Loucy (cell line): ENCODE data around the gene NCAPH2.

ENCODE experiments used
- H2AFZ ChIP-seq: fragments of 200-600 bp; sonication (generic); 2 replicates; pipeline ENCODE4 v1.6.0; 2016; ENCODE audit warnings: antibody characterized with exemption, mild to moderate bottlenecking, low read length, moderate library complexity
- H3F3A ChIP-seq: fragments of 200-600 bp; 2 replicates; pipeline ENCODE4 v1.6.0; 2016; ENCODE audit warnings: antibody characterized with exemption, low read depth, mild to moderate bottlenecking
- H3K27me3 ChIP-seq: fragments of 200-600 bp; sonication (generic); 2 replicates; pipeline ENCODE4 v1.6.1; 2014; ENCODE audit warnings: low read length, mild to moderate bottlenecking; ENCODE audit not compliant: insufficient read depth, poor library complexity, severe bottlenecking
- H3K36me3 ChIP-seq: fragments of 200-600 bp; sonication (generic); 2 replicates; pipeline ENCODE4 v1.6.1; 2016; ENCODE audit warnings: low read length; ENCODE audit not compliant: insufficient read depth
- H3K4me1 ChIP-seq: fragments of 200-600 bp; sonication (generic); 2 replicates; pipeline ENCODE4 v1.5.1; 2014; ENCODE audit warnings: low read length, mild to moderate bottlenecking; ENCODE audit not compliant: insufficient read depth, poor library complexity, severe bottlenecking
- H3K4me2 ChIP-seq: fragments of 200-600 bp; sonication (generic); 2 replicates; pipeline ENCODE4 v1.6.0; 2014; ENCODE audit warnings: antibody characterized with exemption, low read length, low read depth, mild to moderate bottlenecking; ENCODE audit not compliant: poor library complexity, severe bottlenecking
- H3K4me3 ChIP-seq: fragments of 200-600 bp; sonication (generic); 2 replicates; pipeline ENCODE4 v1.5.1; 2014; ENCODE audit warnings: low read length, mild to moderate bottlenecking, mixed read lengths; ENCODE audit not compliant: poor library complexity, severe bottlenecking
- H3K79me2 ChIP-seq: fragments of 200-600 bp; sonication (generic); 2 replicates; pipeline ENCODE4 v1.6.1; 2014; ENCODE audit warnings: low read length; ENCODE audit not compliant: insufficient read depth
- H3K9ac ChIP-seq: fragments of 200-600 bp; sonication (generic); 2 replicates; pipeline ENCODE4 v1.6.0; 2014; ENCODE audit warnings: mild to moderate bottlenecking, low read depth, low read length, moderate library complexity; ENCODE audit not compliant: poor library complexity, severe bottlenecking
- H3K9me2 ChIP-seq: fragments of 200-600 bp; sonication (generic); replicated peaks from 2 replicates; pipeline ENCODE4 v1.6.1; 2016; ENCODE audit warnings: low read depth, low read length, mixed read lengths
- H3K9me3 ChIP-seq: fragments of 200-600 bp; sonication (generic); 2 replicates; pipeline ENCODE4 v1.6.1; 2014; ENCODE audit warnings: mild to moderate bottlenecking, antibody characterized with exemption, low read length, low read depth; ENCODE audit not compliant: insufficient read depth
- H4K20me1 ChIP-seq: fragments of 200-600 bp; sonication (generic); 2 replicates; pipeline ENCODE4 v1.6.0; 2014; ENCODE audit warnings: antibody characterized with exemption, low read length, mild to moderate bottlenecking; ENCODE audit not compliant: insufficient read depth, poor library complexity, severe bottlenecking
- EZH2phosphoT487 ChIP-seq: fragments of 200-600 bp; IDR thresholded peaks from 2 replicates; pipeline ENCODE4 v1.6.1; 2018; ENCODE audit warnings: antibody characterized with exemption, mild to moderate bottlenecking, moderate library complexity, borderline replicate concordance
- TF ChIP-seq, protein P1 (sequence below): fragments of 200-600 bp; sonication (generic); conservative IDR thresholded peaks from 2 replicates; pipeline ENCODE4 v1.5.1; 2014; ENCODE audit warnings: mild to moderate bottlenecking, antibody characterized with exemption, low read length

The NCAPH2 gene

GRCh38 chr22:50469377-50470305 lies 38.4 kb upstream of the NCAPH2 start:
- H3K36me3 ChIP-seq = peaks cover 28% of the 10 kb centered on the region; the same call in 1 of the 2 replicates

GRCh38 chr22:50470491-50470890 lies 37.5 kb upstream of the NCAPH2 start:
- H3K4me3 ChIP-seq = peak overlapping the region; percentile 72
- no peak overlapping the region for H2AFZ ChIP-seq
- H4K20me1 ChIP-seq = peaks cover 36% of the 10 kb centered on the region
- H3K9me2 ChIP-seq = no peaks in the 10 kb centered on the region
- H3K27me3 ChIP-seq = no peaks in the 10 kb centered on the region
- peak overlapping the region; percentile 94 for H3K4me2 ChIP-seq
- H3K79me2 ChIP-seq = peaks cover 82% of the 10 kb centered on the region
- peaks cover 10% of the 10 kb centered on the region; the same call in 1 of the 2 replicates for H3F3A ChIP-seq
- TF ChIP-seq EZH2phosphoT487 = no peak
- H3K9me3 ChIP-seq = no peaks in the 10 kb centered on the region
- H3K9ac ChIP-seq = peak overlapping the region; percentile 85
- peaks cover 20% of the 10 kb centered on the region; the same call in 1 of the 2 replicates for H3K36me3 ChIP-seq
- peaks cover 67% of the 10 kb centered on the region for H3K4me1 ChIP-seq

More at GRCh38 chr22:50469377-50470305, 38.4 kb upstream of the NCAPH2 start:
- H3K4me1 ChIP-seq = peaks cover 63% of the 10 kb centered on the region
- H3K4me3 ChIP-seq = peak overlapping the region; percentile 72
- H3K4me2 ChIP-seq = peak overlapping the region; percentile 94
- H3K9ac ChIP-seq = peak overlapping the region; percentile 88
- peaks cover 86% of the 10 kb centered on the region for H3K79me2 ChIP-seq
- peaks cover 37% of the 10 kb centered on the region for H4K20me1 ChIP-seq
- H2AFZ ChIP-seq = no peak overlapping the region
- TF ChIP-seq, protein P1, sequence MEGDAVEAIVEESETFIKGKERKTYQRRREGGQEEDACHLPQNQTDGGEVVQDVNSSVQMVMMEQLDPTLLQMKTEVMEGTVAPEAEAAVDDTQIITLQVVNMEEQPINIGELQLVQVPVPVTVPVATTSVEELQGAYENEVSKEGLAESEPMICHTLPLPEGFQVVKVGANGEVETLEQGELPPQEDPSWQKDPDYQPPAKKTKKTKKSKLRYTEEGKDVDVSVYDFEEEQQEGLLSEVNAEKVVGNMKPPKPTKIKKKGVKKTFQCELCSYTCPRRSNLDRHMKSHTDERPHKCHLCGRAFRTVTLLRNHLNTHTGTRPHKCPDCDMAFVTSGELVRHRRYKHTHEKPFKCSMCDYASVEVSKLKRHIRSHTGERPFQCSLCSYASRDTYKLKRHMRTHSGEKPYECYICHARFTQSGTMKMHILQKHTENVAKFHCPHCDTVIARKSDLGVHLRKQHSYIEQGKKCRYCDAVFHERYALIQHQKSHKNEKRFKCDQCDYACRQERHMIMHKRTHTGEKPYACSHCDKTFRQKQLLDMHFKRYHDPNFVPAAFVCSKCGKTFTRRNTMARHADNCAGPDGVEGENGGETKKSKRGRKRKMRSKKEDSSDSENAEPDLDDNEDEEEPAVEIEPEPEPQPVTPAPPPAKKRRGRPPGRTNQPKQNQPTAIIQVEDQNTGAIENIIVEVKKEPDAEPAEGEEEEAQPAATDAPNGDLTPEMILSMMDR = peak; percentile 33; the same call in 1 of the 2 replicates
- no peak for TF ChIP-seq EZH2phosphoT487
- no peaks in the 10 kb centered on the region for H3K27me3 ChIP-seq
- peaks cover 10% of the 10 kb centered on the region; the same call in 1 of the 2 replicates for H3F3A ChIP-seq
- H3K9me3 ChIP-seq = no peaks in the 10 kb centered on the region
- H3K9me2 ChIP-seq = no peaks in the 10 kb centered on the region

DNA sequence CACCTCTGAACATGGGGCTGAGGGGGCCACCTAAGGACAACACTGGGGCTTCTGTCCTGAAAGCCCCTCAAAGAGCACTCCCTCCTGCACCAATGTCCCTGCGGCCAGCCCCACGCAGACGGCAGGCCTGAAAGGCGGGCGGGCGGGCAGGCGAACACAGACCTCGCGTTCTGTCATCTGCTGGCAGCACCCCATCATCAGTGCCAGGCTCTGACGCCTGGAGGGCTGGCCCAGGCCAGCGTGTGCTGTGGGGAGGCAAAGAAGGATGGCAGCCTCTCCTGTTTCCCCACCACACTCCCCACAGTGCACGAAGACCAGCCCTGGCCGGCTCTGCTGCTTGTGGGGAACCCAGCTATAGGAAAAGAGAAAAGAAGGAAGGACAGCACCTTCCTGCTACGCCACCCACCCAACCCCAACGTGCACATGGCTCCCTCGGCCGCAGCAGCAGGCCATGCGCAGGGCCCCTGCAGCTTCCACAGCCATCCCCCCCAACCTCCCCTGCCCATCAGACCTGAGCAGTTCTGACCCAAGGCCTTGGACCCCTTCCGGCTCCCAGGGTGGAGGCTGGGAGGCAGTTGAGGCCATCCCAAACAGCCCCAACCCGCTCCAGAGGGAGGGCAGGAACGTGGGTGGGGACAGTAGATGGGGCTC lies 36.7 kb upstream of the NCAPH2 start:
- Histone ChIP-seq H3K4me3 (peak overlapping the region; percentile 72), H2AFZ (no peak overlapping the region), H4K20me1 (peaks cover 34% of the 10 kb centered on the region), H3K9ac (peak overlapping the region; percentile 85), H3K9me2 (no peaks in the 10 kb centered on the region), H3K27me3 (no peaks in the 10 kb centered on the region), H3K9me3 (no peaks in the 10 kb centered on the region), H3K4me1 (peaks cover 68% of the 10 kb centered on the region), H3K79me2 (peaks cover 74% of the 10 kb centered on the region), H3K36me3 (peaks cover 11% of the 10 kb centered on the region; the same call in 1 of the 2 replicates), H3K4me2 (peak overlapping the region; percentile 94), H3F3A (peaks cover 10% of the 10 kb centered on the region; the same call in 1 of the 2 replicates)
- TF ChIP-seq, protein P1 = no peak
- no peak for TF ChIP-seq EZH2phosphoT487
